ENCODE results near the gene CIC. TPM values are rescaled to one million over a fixed set of nuclear protein-coding genes. Genes with fewer than 3 reads are reported as not detected.

CIC gene
- total RNA-seq: 36.1 TPM

DNA sequence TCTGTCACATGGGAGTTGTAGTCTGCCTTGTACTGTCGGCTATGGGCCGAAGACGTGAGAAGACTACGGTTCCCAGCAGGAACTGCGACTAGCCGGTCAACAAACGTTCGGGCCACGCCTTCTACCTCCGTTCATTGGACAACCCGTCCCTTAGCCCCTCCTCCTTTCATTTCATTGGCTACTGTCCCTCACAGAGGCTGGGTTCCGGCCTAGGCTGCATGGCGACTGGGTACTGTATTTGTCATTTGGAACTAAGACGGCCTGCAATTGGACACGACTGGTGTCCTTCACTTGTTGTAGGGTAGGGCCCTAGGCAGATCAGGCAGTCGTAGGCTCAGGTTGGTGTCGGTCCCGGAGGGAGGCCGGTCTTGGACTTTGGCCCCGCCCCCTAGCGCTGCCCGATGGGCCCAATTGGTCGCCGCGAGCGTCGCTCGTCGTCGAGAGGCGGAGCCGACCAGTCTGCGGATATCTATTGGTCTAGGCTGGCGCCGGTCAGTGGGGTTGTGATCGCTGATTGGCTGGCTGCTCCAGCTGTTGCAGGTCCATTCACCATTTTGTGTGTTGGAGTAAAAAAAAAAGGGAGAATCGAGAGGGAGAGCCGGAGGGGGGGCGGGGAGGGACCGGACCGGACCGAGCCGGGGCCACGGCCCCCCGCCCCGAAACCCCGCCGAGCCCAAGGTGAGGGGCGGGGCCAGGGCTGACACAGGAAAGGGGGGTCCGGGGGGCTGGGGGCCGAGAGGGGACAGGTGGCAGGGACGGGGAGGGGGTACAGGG, at the start of gene CIC:
CIC (plus strand) TSS at position 549 of the 774 bp plus-strand sequence. CDS start 2,532 bp downstream, outside the sequence.
- intact Hi-C loops (cut with DNase I): no loop called here
- Histone ChIP-seq H3K9me3 (no peaks in the 10 kb centered on the region), H3K4me1 (peaks cover 42% of the 10 kb centered on the region), H3K27ac (peak within 1 kb of the TSS; percentile 98), H3K36me3 (peaks cover 0 to 12% of the 10 kb centered on the region in 2 donors), H3K4me3 (peak within 1 kb of the TSS; percentile 76), H3K27me3 (no peaks in the 10 kb centered on the region)
- TF ChIP-seq POLR2A (IDR thresholded peaks at IDR 0.05): no peak
- TF ChIP-seq POLR2AphosphoS5 (IDR thresholded peaks at IDR 0.05; ENCODE audit: insufficient read depth in 1 of 2, low read depth in 1 of 2): peak; percentile 13 to 87
- DNase-seq (ENCODE audit: extremely low spot score in 2 of 2): peak; percentile 100

DNA sequence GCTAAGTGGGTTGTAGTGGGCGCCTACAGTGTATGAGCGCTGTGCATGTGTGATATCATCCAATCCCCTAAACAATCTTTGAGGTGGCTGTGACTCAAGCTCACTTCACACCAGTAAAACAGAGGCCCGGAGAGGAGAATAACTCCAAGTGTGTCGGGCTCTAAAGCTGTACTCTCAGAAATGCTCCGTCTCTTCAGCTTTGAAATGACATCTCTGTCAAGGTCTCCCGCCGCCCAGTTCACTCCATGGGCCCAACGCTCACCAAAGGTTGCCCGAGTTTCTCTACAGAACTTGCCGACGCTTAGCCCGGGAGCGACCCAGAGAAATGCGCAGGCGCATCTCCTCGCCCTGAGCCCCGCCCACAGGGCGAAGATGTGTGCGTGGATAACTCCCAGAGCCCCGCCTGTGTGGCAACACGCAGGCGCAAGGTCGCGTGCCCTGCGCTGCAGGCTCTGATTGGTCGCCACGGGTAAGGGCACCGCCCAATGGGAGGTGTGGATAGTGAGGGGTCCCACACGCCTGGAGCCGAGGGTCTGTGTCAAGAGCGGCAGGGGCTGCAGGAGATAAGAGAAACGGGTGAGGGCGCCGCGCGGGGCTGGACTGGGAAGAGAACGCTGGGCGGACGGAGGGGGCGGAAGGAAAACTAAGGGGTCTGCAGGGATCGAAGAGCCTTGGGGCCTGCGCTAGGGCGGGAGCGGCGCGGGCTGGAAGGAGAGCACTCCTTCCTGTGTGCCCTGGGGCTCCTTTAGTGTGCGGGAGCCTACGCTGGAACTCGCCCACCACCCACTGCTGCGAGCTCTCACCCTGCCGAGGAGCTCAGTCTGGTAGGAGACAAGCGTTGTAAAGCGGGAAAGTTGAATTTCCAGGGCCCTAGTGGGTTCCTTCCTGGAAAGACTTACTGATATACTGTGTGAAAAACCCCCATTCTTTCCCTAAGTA, 49.0 kb upstream of the CIC start, which contains the start of gene ZNF526:
ZNF526 (plus strand) TSS at position 501 of the 939 bp plus-strand sequence. CDS start 4,092 bp downstream, outside the sequence.
- DNase-seq (ENCODE audit: extremely low spot score in 2 of 2): peak in 1 of 2 donors; percentile 98
- intact Hi-C loops (cut with DNase I): loop anchor here (2.0 kb wide), 1 partner anchor 19 kb away; no protein-coding TSS in a partner anchor
- no peaks in the 10 kb centered on the region for H3K9me3 ChIP-seq
- TF ChIP-seq POLR2AphosphoS5 (IDR thresholded peaks at IDR 0.05; ENCODE audit: insufficient read depth in 1 of 2, low read depth in 1 of 2) (peak; percentile 97 to 100), POLR2A (IDR thresholded peaks at IDR 0.05) (peak in 1 of 2 donors; percentile 76)
- TF ChIP-seq, protein P1, sequence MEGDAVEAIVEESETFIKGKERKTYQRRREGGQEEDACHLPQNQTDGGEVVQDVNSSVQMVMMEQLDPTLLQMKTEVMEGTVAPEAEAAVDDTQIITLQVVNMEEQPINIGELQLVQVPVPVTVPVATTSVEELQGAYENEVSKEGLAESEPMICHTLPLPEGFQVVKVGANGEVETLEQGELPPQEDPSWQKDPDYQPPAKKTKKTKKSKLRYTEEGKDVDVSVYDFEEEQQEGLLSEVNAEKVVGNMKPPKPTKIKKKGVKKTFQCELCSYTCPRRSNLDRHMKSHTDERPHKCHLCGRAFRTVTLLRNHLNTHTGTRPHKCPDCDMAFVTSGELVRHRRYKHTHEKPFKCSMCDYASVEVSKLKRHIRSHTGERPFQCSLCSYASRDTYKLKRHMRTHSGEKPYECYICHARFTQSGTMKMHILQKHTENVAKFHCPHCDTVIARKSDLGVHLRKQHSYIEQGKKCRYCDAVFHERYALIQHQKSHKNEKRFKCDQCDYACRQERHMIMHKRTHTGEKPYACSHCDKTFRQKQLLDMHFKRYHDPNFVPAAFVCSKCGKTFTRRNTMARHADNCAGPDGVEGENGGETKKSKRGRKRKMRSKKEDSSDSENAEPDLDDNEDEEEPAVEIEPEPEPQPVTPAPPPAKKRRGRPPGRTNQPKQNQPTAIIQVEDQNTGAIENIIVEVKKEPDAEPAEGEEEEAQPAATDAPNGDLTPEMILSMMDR (IDR thresholded peaks at IDR 0.05): peak in 1 of 3 experiments; percentile 5
- H3K27ac ChIP-seq: peak within 1 kb of the TSS; percentile 90
- peak within 1 kb of the TSS; percentile 77 to 93 for H3K4me3 ChIP-seq
- peaks cover 65% of the 10 kb centered on the region for H3K4me1 ChIP-seq
- H3K27me3 ChIP-seq: no peaks in the 10 kb centered on the region
- peaks cover 0 to 13% of the 10 kb centered on the region in 2 donors for H3K36me3 ChIP-seq

DNA sequence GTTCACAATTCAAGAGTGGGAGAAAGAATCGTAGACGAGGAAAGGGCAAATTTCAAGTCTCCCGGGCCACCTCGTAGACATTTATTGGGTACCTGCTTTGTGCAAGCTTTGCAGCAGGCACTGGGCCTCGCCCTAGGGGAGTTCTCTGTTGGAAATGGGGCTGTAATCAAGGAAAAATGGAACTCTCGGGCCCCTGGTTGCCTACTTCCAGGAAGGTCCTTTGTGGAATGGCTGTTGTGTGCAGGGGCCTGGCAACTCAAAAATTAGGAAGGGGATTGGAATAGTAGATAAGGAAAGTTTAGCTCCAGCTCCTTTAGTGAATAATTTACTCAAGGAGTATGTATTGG, 48.3 kb upstream of the CIC start:
- Histone ChIP-seq H3K27me3 (no peaks in the 10 kb centered on the region), H3K4me3 (peak overlapping the region; percentile 77 to 93), H3K4me1 (peaks cover 58% of the 10 kb centered on the region), H3K27ac (peak overlapping the region; percentile 90), H3K36me3 (peaks cover 0 to 17% of the 10 kb centered on the region in 2 donors), H3K9me3 (no peaks in the 10 kb centered on the region)
- no peak for DNase-seq (ENCODE audit: extremely low spot score in 2 of 2)
- intact Hi-C loops (cut with DNase I): no loop called here
- TF ChIP-seq POLR2AphosphoS5 (IDR thresholded peaks at IDR 0.05; ENCODE audit: insufficient read depth in 1 of 2, low read depth in 1 of 2) (no peak), POLR2A (IDR thresholded peaks at IDR 0.05) (no peak)
- TF ChIP-seq, protein P1 (IDR thresholded peaks at IDR 0.05): no peak

DNA sequence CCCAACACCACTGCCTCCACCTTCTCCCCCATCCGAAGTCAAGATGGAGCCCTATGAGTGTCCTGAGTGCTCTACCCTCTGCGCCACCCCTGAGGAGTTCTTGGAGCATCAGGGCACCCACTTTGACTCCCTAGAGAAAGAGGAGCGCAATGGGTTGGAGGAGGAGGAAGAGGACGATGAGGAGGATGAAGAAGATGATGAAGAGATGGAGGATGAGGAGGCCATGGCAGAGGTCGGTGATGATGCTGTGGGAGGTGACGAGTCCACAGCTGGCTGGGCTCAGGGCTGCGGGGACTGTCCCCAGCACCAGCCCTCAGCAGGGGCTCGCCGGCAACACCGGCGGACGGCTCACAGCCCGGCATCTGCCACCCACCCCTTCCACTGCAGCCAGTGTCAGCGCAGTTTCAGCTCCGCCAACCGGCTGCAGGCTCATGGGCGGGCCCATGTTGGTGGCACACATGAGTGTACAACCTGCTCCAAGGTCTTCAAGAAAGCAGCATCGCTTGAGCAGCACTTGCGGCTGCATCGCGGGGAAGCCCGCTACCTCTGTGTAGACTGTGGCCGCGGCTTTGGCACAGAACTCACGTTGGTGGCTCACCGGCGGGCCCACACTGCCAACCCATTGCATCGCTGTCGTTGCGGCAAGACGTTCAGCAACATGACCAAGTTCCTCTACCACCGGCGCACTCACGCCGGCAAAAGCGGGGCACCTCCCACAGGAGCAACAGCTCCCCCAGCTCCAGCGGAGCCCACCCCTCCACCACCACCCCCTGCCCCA, 43.9 kb upstream of the CIC start:
- Histone ChIP-seq H3K4me3 (no peak overlapping the region), H3K36me3 (peaks cover 0 to 40% of the 10 kb centered on the region in 2 donors), H3K4me1 (peaks cover 25% of the 10 kb centered on the region), H3K27me3 (no peaks in the 10 kb centered on the region), H3K27ac (no peak overlapping the region), H3K9me3 (no peaks in the 10 kb centered on the region)
- TF ChIP-seq, protein P1 (IDR thresholded peaks at IDR 0.05): no peak
- TF ChIP-seq POLR2A (IDR thresholded peaks at IDR 0.05): no peak
- no peak for TF ChIP-seq POLR2AphosphoS5 (IDR thresholded peaks at IDR 0.05; ENCODE audit: insufficient read depth in 1 of 2, low read depth in 1 of 2)
- no peak for DNase-seq (ENCODE audit: extremely low spot score in 2 of 2)
- intact Hi-C loops (cut with DNase I): no loop called here
